CD4-positive, alpha-beta memory T cell (primary cell): Measurements from ENCODE around the gene C11orf91. TPM values are rescaled to one million over a fixed set of nuclear protein-coding genes. Genes with fewer than 3 reads are reported as not detected.

Source experiments
- CTCF ChIA-PET: fragments of 350-600 bp; sonication (Branson Sonifier 250); formaldehyde crosslinking; loops from one replicate; lab custom pipeline; 2021; ENCODE audit warnings: inconsistent platforms; ENCODE audit not compliant: partially characterized antibody; lab: Charles Lee
- POLR2A ChIA-PET: fragments of 350-600 bp; sonication (Branson Sonifier 250); formaldehyde crosslinking; loops from one replicate; lab custom pipeline; 2021; ENCODE audit not compliant: partially characterized antibody; lab: Charles Lee
- DNase-seq, 5 donors: peaks; one replicate each; pipeline versions ENCODE4 v3.0.0 to v3.0.0-alpha.2; 2020 to 2022; ENCODE audit warnings: mixed read lengths in 1 of 5
- H3K27ac ChIP-seq: one replicate; pipeline ENCODE4 v1.7.0; 2013; ENCODE audit warnings: low read depth, low read length
- H3K27me3 ChIP-seq: 2 replicates; pipeline ENCODE4 v1.7.0; 2013; ENCODE audit warnings: mild to moderate bottlenecking, low read length, moderate library complexity; ENCODE audit not compliant: insufficient read depth
- H3K36me3 ChIP-seq: 2 replicates; pipeline ENCODE4 v1.7.0; 2013; ENCODE audit warnings: mild to moderate bottlenecking, low read length, moderate library complexity; ENCODE audit not compliant: insufficient read depth
- H3K4me1 ChIP-seq: 2 replicates; pipeline ENCODE4 v1.7.0; 2013; ENCODE audit warnings: mild to moderate bottlenecking, low read length, moderate library complexity; ENCODE audit not compliant: insufficient read depth
- H3K4me3 ChIP-seq, 2 donors: one replicate each; pipeline ENCODE4 v1.7.0; 2013; ENCODE audit warnings: low read length in 2 of 2, mild to moderate bottlenecking in 1 of 2
- H3K9me3 ChIP-seq, 2 donors: one replicate each; pipeline ENCODE4 v1.7.0; 2013; ENCODE audit warnings: low read length in 2 of 2, control low read depth in 1 of 2; ENCODE audit not compliant: control insufficient read depth in 1 of 2
- H3K27ac Mint-ChIP-seq, 7 donors: one replicate each; pipeline ENCODE4 v1.8.0; 2020 to 2021; ENCODE audit warnings: mixed read lengths in 7 of 7, mild to moderate bottlenecking in 6 of 7, inconsistent platforms in 3 of 7, moderate library complexity in 3 of 7
- H3K27me3 Mint-ChIP-seq, 2 donors: one replicate each; pipeline ENCODE4 v1.8.0; 2020 to 2021; ENCODE audit warnings: mixed read lengths in 2 of 2
- H3K36me3 Mint-ChIP-seq, 2 donors: one replicate each; pipeline ENCODE4 v1.8.0; 2020 to 2021; ENCODE audit warnings: mixed read lengths in 2 of 2, inconsistent platforms in 1 of 2, mild to moderate bottlenecking in 1 of 2
- H3K4me1 Mint-ChIP-seq, 4 donors: one replicate each; pipeline ENCODE4 v1.8.0; 2020 to 2021; ENCODE audit warnings: mixed read lengths in 4 of 4, mild to moderate bottlenecking in 1 of 4
- H3K4me3 Mint-ChIP-seq, 8 donors: one replicate each; pipeline ENCODE4 v1.8.0; 2020 to 2021; ENCODE audit warnings: mixed read lengths in 8 of 8, mild to moderate bottlenecking in 7 of 8, moderate library complexity in 6 of 8, inconsistent platforms in 3 of 8
- H3K9me3 Mint-ChIP-seq, 8 donors: one replicate each; pipeline ENCODE4 v1.8.0; 2020 to 2021; ENCODE audit warnings: mixed read lengths in 8 of 8, mild to moderate bottlenecking in 5 of 8, inconsistent platforms in 3 of 8, moderate library complexity in 1 of 8
- intact Hi-C: fragments of 100-400 bp; cut with micrococcal nuclease; formaldehyde crosslinking; loops from one replicate; pipeline ENCODE4 v1.15.1; 2023
- polyA plus RNA-seq, 2 donors: library from polyadenylated mRNA; unstranded; fragments of 300-500 nt; fragmentation: Illumina TruSeq; gene quantifications; one replicate each; pipeline ENCODE4 v1.2.3, GENCODE V29; 2021
- total RNA-seq, 2 experiments: library from RNA; stranded (reverse); gene quantifications; one replicate each; pipeline ENCODE4 v1.2.3, GENCODE V29; 2021

The C11orf91 gene
- total and polyA plus RNA-seq, 4 experiments from 2014 or later: 0.49 TPM; not detected in 3

GRCh38 chr11:33651555-33651954, 49.1 kb downstream of the C11orf91 start:
- Mint-ChIP-seq H3K4me3 (no peak overlapping the region), H3K27ac (no peak overlapping the region), H3K9me3 (peaks cover 0 to 2% (median 0%) of the 10 kb centered on the region in 8 donors), H3K4me1 (no peaks in the 10 kb centered on the region), H3K36me3 (no peaks in the 10 kb centered on the region), H3K27me3 (peaks cover 3 to 7% of the 10 kb centered on the region in 2 donors)
- Histone ChIP-seq H3K4me1 (no peaks in the 10 kb centered on the region), H3K27me3 (no peaks in the 10 kb centered on the region), H3K27ac (no peak overlapping the region), H3K9me3 (no peaks in the 10 kb centered on the region), H3K36me3 (no peaks in the 10 kb centered on the region), H3K4me3 (no peak overlapping the region)
- intact Hi-C loops: no loop called here
- DNase-seq: no peak
- POLR2A ChIA-PET: no interaction called here
- CTCF ChIA-PET: no interaction called here

GRCh38 chr11:33649944-33650343, 50.7 kb downstream of the C11orf91 start:
- peaks cover 3 to 9% of the 10 kb centered on the region in 2 donors for H3K27me3 Mint-ChIP-seq
- no peaks in the 10 kb centered on the region for H3K9me3 ChIP-seq
- ChIA-PET POLR2A (no interaction called here), CTCF (interaction anchor here (0.7 kb wide), 1 partner anchor 817 kb away, joined by 3 read pairs; no protein-coding TSS in a partner anchor)
- H3K36me3 Mint-ChIP-seq: no peaks in the 10 kb centered on the region
- intact Hi-C loops: no loop called here
- H3K36me3 ChIP-seq: no peaks in the 10 kb centered on the region
- H3K4me1 Mint-ChIP-seq: no peaks in the 10 kb centered on the region
- DNase-seq: no peak
- H3K4me3 ChIP-seq: no peak overlapping the region
- H3K4me3 Mint-ChIP-seq: no peak overlapping the region
- H3K27ac Mint-ChIP-seq: no peak overlapping the region
- H3K4me1 ChIP-seq: no peaks in the 10 kb centered on the region
- H3K9me3 Mint-ChIP-seq: peaks cover 0 to 2% (median 0%) of the 10 kb centered on the region in 8 donors
- H3K27me3 ChIP-seq: no peaks in the 10 kb centered on the region
- H3K27ac ChIP-seq: no peak overlapping the region

Other genes starting within 250 kb of the C11orf91 start
- gene CD59, start 35.6 kb upstream of the C11orf91 start, total RNA-seq: 100 to 1,000 TPM in 1 of 2 experiments, 10 to 100 TPM in 1; 95.8 to 100 TPM
- gene CD59, start 35.6 kb upstream of the C11orf91 start, polyA plus RNA-seq: 10 to 100 TPM; 68.3 to 76.1 TPM
- gene FBXO3, start 73.7 kb upstream of the C11orf91 start, total RNA-seq: 10 to 100 TPM; 55.1 to 55.6 TPM
- 10 to 100 TPM; 40.9 to 45.0 TPM for gene FBXO3, start 73.7 kb upstream of the C11orf91 start, polyA plus RNA-seq
- under 1 TPM; 0.47 to 0.58 TPM for gene LMO2, start 191.2 kb upstream of the C11orf91 start, total RNA-seq
- gene LMO2, start 191.2 kb upstream of the C11orf91 start, polyA plus RNA-seq: under 1 TPM in 1 of 2 donors, not detected in 1; 0.16 TPM